Measurements from ENCODE around the gene BOD1L1.
A peak's percentile ranks its signal among the peaks of the same experiment; 100 is the strongest.
"Not testable (repeated sequence)": the region's sequence is repeated elsewhere in the genome, so short reads cannot be mapped to it uniquely, and the experiment has no call there.

BOD1L1 gene

DNA sequence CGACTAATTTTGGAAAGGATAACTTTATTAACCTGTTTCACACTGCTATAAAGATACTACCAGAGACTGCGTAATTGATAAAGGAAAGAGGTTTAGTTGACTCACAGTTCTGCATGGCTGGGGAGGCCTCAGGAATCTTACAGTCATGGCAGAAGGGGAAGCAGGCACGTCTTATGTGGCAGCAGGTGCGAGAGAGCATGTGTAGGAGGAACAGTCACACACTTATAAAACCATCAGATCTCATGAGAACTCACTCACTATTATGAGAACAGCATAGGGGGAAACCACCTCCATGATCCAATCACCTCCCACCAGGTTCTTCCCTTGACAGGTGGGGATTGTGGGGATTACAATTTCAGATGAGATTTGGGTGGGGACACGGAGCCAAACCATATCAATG, 67.4 kb downstream of the BOD1L1 start:
- DNase-seq (ENCODE audit: low read depth in 1 of 2, low spot score in 1 of 2) = not testable (repeated sequence)

DNA sequence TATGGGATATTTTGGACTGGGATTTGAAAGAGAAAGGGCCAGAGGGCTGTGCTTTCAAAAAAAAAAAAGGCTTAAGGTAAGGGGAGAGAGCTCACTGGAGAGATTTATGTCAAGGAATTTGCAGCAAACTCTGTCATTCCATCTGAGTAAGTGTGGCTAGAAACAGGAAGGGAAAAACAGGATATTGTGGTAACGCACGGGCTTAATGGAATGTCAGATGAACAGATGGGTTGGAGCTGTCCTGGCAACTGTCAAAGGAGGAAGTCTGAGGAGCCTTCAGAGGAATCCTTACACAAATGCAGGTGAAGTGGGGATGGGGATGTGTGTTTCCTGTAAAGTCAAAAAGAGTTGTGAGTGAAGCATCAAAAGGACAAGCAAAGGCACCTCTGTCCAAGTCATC, 68.1 kb downstream of the BOD1L1 start:
- no peak for DNase-seq (ENCODE audit: low read depth in 1 of 2, low spot score in 1 of 2)

DNA sequence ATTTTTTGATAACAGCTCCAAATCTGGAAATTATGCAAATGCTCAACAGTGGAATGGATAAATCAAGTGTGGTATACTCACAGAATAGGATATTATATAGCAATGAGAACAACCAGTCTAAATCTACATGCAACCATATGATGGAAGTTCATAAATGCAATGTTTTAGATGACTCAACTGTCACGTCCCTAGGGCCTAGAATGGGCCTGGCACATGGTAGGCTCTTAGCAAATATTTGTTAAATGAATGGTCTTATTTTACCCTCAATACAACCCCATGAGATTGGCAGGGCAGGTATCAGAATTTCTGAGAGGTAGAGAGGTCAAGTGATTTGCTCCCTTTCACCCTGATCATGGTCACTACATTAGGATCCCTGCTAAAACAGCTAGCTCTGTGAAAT, 68.6 kb downstream of the BOD1L1 start:
- DNase-seq (ENCODE audit: low read depth in 1 of 2, low spot score in 1 of 2) = no peak

DNA sequence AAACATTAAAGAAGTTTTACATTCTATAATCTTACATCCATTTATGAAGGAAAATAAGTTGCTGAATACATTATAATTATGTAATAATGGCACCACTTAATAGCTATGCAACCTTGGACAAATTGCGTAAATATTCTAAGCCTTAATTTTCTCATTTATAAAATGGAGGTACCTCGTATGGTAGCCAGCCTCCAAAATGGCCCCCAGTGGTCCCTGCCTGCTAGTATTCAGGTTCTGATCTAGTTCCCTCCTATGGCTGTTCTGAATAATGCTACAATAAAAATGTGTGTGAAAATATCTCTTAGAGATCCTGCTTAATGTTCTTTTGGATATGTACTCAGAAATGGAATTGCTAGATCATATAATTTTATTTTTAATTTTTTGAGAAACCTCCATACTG, 72.2 kb downstream of the BOD1L1 start:
- DNase-seq (ENCODE audit: low read depth in 1 of 2, low spot score in 1 of 2) = no peak

DNA sequence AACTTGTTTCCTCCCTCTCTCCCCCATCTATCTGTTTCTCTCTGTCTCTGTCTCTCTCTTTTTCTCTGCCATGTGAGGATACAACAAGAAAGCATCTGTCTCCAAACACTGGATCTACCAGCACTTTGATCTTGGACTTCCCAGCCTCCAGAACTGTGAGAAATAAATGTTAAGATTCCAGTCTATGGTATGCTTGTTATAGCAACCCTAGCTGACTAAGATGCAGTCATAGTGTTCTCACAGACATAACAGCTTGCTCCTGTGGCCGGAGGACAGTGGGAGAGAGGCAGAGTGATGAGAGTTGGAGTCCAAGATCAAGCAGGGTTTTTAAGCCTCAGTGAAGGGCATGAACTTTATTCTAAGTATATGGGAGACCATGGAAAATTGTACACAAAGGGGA, 74.4 kb downstream of the BOD1L1 start:
- no peak for DNase-seq (ENCODE audit: low read depth in 1 of 2, low spot score in 1 of 2)

DNA sequence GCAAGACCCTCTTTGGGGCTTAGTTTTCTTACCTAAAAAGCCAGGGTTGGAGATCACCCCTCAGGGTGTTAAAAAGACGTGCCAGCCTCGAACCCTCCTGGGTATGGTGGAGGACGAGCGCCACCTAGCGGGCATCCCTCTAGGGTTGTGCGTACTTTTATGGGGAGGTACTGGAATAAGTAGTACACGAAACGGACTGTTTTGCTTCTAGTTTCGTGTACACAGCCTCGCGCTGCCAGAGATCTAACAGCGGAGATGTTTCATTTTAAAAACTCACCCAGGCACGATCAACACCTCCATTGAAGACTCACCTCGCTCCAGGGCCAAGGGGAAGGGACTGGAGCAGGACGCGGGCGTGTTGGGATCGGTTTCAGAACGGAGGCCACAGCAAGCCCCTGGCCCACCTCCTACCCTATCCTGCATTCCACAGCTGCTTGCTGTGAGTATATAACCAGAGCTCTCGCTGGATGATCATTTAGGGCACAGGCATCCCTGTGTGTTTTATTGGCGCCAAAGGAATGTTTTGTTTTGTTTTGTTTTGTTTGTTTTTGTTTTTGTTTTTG, 78.5 kb downstream of the BOD1L1 start:
- DNase-seq (ENCODE audit: low read depth in 1 of 2, low spot score in 1 of 2) = peak; percentile 52 to 85

DNA sequence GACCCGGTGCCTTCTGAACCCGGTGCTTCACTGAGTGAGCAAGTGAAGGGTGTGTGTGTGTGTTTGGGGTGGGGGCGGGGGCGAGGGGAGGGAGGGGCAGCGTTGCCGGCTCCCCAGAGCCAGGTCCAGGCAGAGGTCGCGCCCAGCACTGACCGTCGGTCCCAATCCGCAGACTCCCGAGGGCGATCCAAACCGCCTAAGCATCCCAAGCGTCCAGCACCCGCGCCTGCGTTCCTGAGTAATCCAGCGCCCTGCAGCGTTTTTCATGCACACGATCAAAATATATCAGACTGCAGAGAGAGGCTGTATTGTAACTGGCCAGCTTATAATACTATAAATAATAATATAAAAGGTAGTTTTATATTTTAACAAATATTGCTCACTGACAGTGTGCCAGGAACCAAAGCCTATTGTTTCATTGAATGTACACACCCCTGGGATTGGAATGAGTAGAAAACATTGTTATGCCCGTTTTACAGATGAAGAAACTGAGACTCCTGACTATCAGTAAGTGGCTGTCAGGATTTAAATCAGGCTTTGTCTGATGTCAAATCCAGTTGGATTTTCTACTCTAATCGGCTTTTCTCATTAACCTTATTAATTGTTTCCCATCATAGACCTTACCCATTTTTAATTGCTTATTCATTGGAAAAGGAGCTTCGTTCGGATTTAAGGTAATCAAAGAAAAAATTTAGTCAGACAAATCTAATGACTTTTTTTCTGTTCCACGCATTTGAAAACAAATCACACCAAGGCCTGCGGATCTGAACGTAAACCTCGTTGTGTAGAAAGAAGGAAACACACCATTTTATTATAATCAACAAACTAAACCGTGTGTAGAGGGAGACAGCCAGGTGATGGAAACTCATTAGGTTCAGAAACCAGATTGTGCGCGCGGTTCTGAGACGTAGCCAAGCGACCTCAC, 79.2 kb downstream of the BOD1L1 start:
- no peak for DNase-seq (ENCODE audit: low read depth in 1 of 2, low spot score in 1 of 2)

DNA sequence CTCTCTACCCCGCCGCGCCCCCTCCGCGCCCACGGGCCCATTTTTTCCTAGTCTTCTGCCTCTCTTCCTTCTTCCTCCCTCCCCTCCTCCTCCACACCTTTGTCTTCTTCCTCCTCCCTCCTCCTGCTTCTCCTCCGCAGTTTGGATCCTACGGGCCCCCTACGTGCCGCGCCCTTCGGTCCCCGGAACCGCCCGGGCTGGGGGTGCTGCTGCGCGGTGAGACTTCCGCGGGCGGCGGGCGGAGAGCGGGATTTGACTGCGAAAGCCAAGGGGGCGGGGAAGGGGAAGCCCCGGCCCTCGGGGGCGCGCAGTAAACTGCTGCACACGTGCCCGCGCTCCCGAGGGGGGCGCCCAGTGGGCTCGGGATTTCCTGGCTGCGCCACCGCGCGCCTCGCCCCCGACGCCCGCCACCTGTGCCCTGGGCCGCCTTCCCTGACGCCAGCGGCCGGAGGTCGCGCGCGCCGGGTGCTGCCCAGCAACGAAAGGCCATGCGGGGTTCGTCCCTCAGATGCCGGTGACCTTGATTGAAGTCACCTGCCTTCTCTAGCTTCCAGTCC, 80.0 kb downstream of the BOD1L1 start:
- no peak for DNase-seq (ENCODE audit: low read depth in 1 of 2, low spot score in 1 of 2)

DNA sequence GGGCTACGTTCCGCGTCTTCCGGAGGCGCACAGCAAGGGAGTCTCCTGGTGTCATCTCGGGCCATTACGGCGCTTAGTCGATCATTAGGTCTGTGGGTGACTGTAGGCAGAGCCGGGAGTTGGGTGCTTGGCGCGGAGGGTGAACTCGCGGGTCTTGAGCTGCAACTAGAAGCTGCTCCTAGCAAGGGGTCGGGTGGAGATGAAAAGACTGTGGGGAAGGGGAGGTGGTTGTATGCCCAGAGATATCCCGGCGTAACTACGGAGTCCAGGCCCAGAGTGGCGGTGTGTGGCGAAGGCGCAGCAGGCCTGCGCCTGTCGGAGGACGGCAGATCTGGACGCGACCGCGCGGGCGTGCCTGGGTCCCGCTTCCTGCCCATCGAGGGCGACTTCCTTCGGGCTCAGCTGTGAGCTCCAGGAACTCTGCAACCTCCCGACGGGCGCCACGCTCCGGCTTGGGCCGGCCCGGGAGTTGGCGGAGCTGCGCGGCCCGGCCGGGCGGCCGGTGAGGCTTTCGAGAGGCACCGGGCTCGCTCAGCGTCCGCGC, 80.5 kb downstream of the BOD1L1 start:
- no peak for DNase-seq (ENCODE audit: low read depth in 1 of 2, low spot score in 1 of 2)

DNA sequence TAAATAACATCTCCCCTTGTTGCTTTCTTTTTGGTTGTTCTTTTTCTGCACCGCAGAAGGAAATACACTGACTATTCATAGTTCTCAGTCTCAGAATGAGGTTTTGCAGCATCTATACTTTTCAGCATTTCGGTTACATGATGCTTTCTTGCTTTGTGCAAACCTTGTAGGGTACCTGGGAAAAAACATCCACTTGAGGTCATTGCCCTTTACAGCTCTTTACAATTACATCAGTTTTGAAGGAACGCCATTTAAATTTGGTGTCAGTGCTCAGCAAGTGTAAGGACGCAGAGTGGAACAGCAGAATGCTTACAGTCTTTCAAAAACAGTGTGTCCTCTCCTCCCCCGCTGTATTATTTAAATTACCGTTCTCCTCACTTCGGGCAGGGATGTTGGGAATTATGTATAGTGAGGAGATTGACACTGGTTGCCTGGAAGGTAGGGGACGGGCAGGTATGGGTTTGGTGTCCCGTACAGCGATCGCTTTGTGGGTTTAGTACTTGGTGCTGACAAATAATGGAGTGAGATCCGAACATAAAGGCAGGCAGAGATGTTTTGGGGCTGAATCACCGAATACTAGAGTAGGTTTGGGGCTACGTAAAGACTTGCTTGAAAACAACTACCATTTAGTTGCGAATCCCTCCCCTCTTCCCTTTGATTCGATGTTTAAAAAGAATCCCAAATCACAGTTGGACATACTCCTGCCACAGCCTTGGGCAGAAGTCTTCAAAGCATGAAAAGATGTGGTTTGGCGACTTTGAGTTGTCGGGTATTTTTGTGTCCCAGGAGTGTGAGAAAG, 81.2 kb downstream of the BOD1L1 start:
- DNase-seq (ENCODE audit: low read depth in 1 of 2, low spot score in 1 of 2) = no peak

DNA sequence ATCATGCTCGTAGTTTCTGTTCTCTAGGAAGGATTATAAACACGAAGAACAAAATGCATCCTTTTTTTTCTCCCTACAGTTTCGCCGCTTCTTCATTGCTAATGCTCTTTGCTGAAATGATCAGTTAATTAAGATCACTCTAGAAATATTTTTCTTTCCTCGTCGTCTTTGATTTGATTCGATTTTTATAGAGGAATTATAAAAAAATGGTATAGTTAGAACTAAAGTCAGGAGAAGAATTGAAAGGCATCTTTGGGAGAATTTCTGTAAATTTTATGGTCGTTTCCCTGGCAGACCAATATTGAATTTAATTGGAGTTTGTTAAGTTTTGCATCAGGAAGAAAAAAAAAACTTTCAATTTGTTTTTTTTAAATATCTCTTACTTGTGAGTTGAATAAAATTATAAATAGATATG, 82.1 kb downstream of the BOD1L1 start:
- DNase-seq (ENCODE audit: low read depth in 1 of 2, low spot score in 1 of 2) = no peak

DNA sequence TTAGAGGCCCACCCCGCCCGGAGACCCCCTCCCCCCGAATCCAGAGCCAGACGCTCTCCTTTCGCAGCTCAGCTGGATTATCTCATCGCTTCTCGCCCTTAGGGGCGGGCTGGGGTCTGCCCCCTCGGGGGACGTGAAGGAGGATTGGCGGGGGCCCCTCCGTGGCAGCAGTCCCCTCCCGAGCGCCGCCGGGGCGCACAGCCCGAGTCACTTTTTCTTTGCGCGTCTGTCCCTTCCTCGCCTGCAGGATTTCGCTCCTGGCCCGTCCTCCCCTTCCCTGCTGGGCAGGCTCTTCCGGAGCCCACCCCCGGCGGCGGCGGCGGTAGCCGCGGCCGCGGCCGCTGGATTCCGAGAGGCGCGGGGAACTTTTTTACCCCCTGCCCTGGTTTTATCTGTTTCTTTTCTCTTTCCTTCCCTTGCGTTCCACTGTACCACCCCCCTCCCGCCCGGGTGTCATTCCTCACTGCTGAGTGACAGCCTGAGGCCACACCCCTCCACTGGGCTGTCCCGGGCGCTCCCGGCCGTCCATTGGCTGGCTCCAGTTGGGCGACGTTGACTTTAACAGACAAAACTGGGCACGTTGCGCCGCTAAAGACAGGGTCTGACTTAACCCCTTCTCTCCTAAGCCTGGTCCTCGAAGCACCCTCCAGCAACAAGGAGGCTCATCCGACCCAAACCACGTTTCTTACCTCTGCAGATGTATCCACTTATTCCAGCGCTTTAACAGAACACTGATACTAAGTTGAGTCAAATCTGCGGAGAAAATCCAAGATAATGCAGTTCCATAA, 82.7 kb downstream of the BOD1L1 start:
- no peak for DNase-seq (ENCODE audit: low read depth in 1 of 2, low spot score in 1 of 2)

DNA sequence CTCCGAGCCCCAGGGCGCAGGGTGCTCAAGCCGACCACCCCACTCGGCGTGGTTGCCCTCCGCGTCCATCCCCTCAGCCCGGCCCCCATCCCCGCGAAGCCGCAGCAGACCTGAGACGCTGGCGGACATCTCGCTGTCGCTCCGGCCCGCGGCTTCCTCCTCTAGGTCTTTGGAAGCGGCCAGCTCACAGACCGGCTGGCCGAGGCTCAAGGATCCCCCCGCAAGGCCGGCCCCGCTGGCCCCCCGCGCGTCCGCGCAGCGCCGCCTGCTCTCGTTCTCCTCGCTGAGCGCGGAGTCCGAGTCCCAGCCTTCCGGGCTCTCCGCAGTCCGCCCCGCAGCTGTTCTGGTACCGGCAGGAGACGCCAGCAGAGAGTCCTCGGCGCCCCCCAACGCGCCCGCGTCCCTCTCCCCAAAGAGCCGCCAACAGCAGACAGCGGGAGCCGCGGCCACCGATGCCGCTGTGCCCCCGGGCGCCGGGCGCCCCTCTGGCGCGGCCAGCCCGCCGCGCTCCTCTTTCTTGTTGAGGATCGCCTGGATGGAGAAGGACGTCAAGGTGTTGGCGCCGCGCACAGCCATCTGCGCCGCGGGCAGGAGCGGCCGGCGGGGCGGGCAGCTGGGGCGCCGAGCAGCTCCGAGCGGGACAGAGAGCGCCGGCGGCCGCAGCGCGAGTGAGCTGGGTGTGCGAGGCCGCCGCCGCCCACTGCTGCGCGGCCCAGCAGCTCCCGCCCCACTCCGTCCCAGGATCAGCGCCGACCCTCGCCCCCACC, 83.5 kb downstream of the BOD1L1 start, which contains the start of gene NKX3-2:
Gene NKX3-2 (minus strand): TSS at position 670 of the 767 bp plus-strand sequence. CDS start 94 bp downstream, at position 576.
- no peak for DNase-seq (ENCODE audit: low read depth in 1 of 2, low spot score in 1 of 2)

DNA sequence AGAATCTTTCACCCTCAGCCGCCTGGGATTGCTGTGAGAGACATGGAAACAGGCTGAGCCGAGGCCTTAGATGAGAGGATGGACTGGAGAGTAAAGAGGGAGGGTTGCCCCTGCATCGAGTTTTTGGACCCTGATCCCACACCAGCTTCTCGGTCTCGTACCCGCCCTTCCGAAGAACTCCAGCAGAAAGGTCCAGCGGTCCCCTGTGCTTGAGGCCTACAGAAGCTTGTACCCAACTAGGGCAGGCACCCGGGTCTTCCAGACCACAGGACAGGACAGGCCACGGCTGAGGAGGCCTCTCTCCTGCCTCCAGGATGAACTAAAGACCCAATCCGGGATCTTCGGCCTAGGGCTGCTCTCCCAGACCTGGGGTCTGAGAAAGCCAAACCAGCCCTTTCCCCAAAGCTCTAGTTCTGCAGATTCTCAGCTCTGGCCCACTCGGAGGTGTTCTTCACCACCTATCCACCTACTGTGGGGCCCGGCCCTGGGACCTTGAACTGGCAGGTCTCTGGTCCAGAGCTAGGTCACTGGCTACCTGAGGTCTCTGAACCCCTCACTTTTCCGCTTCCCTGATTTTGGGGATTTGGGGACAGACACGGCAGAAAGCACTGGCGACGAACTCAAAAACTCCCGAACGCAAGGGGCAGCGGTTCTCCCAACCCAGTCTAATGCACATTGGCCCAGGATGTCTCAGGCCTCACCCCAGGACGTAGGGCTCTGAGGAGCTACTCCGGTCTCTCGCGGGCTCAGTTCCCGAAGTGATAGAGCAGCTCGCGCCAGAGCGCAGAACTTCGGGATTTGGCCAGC, 84.3 kb downstream of the BOD1L1 start:
- no peak for DNase-seq (ENCODE audit: low read depth in 1 of 2, low spot score in 1 of 2)

DNA sequence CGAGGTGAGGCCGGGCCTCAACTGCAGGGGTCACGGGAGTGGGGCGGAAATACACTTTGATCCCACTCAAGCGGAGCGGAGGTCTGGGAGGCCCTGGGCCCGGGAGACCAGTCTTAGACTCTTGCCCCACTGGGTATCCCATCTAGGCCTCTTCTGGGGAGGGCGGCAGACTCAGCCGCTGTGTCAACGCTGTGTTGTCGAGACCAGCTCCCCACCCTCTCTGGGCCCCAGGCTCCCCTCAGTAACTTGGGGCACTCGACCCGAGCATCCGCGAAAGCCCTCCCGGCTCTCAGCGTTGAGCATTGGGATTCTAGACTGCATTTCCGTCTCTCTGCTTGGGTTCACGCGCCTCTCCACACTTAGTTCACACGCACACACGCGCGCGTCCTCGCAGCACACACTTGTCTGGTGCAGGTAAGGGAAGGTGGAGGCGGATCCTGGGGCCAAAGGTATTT, 84.9 kb downstream of the BOD1L1 start:
- DNase-seq (ENCODE audit: low read depth in 1 of 2, low spot score in 1 of 2) = no peak

DNA sequence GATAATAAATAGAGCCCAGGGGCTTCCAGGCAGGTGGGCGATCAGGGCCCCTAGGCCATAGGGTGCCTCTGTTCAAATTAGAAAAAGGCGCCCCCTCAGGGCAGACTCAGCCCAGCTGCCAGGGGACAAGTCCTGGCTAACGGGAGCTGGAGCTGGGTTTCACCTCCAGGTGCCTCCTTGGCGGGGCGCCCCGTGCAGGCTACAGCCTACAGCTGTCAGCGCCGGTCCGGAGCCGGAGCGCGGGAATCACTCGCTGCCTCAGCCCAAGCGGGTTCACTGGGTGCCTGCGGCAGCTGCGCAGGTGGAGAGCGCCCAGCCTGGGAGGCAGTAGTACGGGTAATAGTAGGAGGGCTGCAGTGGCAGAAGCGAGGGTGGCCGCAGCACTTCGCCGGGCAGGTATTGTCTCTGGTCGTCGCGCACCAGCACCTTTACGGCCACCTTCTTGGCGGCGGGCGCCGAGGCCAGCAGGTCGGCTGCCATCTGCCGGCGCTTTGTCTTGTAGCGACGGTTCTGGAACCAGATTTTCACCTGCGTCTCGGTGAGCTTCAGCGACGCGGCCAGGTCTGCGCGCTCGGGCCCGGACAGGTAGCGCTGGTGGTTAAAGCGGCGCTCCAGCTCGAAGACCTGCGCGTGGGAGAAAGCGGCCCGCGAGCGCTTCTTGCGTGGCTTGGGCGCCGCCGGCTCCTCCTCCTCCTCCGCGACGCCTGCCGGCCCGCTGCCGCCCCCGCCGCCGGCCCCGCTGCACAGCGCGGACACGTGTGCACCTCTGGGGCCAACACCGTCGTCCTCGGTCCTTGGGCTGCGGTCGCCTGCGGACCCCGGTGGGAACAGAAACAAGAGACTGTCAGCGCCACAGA, 85.6 kb downstream of the BOD1L1 start:
- DNase-seq (ENCODE audit: low read depth in 1 of 2, low spot score in 1 of 2) = peak in 1 of 2 donors; percentile 33

DNA sequence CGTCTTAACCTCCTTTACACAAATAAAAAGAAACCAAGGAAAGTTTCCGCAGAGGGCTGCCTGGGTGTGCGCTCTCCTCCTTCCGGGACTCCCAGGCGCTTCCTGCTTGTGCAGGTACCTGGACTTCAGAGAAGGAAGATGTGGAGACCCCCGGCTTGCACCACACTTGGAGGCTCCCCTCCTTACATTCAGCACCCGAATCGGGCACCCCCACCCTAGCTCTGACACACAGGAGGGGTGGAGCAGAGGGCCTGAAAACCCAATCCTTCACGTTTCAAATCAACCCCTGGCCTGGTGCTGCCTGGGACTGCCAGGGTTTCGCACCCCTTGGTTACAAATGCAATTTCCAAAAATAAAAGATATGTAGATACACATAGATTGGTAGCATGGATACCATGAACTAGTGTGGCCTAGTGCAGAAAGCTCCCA, 86.3 kb downstream of the BOD1L1 start:
- no peak for DNase-seq (ENCODE audit: low read depth in 1 of 2, low spot score in 1 of 2)
